Calu3 (cell line): ENCODE measurements around the gene RTN1. TPM values are rescaled to one million over a fixed set of nuclear protein-coding genes. Genes with fewer than 3 reads are reported as not detected.

Experiments used
- BruUV-seq: library from RNA; stranded (reverse); fragments of 400-500 nt; replicated peaks from 2 replicates; lab custom pipeline; 2021; lab: Mats Ljungman, UMichigan
- CTCF ChIA-PET: fragments of 300-600 bp; sonication (Branson Sonifier 250); formaldehyde crosslinking; loops from one replicate; lab custom pipeline; 2022; ENCODE audit warnings: antibody characterized with exemption; lab: Charles Lee
- DNase-seq: peaks from one replicate; pipeline ENCODE4 v3.0.0; 2022
- H3K27ac Mint-ChIP-seq: one replicate; pipeline ENCODE4 v1.8.0; 2022; ENCODE audit warnings: mixed read lengths; ENCODE audit not compliant: unreplicated experiment
- H3K27me3 Mint-ChIP-seq: one replicate; pipeline ENCODE4 v1.8.0; 2022; ENCODE audit warnings: mixed read lengths; ENCODE audit not compliant: unreplicated experiment
- H3K36me3 Mint-ChIP-seq: one replicate; pipeline ENCODE4 v1.8.0; 2022; ENCODE audit warnings: mild to moderate bottlenecking, moderate library complexity, mixed read lengths; ENCODE audit not compliant: insufficient read depth, unreplicated experiment
- H3K4me1 Mint-ChIP-seq: one replicate; pipeline ENCODE4 v1.8.0; 2022; ENCODE audit warnings: mild to moderate bottlenecking, low read depth, mixed read lengths; ENCODE audit not compliant: unreplicated experiment
- H3K4me3 Mint-ChIP-seq: one replicate; pipeline ENCODE4 v1.8.0; 2022; ENCODE audit warnings: mild to moderate bottlenecking, low read depth, moderate library complexity, mixed read lengths; ENCODE audit not compliant: unreplicated experiment
- H3K9me3 Mint-ChIP-seq: one replicate; pipeline ENCODE4 v1.8.0; 2022; ENCODE audit warnings: low read depth, mixed read lengths; ENCODE audit not compliant: unreplicated experiment
- intact Hi-C: fragments of 100-400 bp; cut with micrococcal nuclease; formaldehyde crosslinking; loops from one replicate; pipeline ENCODE4 v1.10.0; 2022; ENCODE audit not compliant: unreplicated experiment
- total RNA-seq: library from RNA; stranded (reverse); gene quantifications from 2 replicates; pipeline ENCODE4 v1.2.3, GENCODE V29; 2022
- TF ChIP-seq, protein P1 (sequence below): fragments of 200-600 bp; IDR thresholded peaks from one replicate; pipeline ENCODE4 v1.8.0; 2022; ENCODE audit warnings: antibody characterized with exemption; ENCODE audit not compliant: unreplicated experiment

RTN1 gene
- total RNA-seq, 1 experiment from 2014 or later, result not detected

GRCh38 chr14:59868021-59868420 is 2.6 kb downstream of the RTN1 start:
- CTCF ChIA-PET, result no interaction called here
- Mint-ChIP-seq H3K36me3 (no peaks in the 10 kb centered on the region), H3K27ac (no peak overlapping the region), H3K27me3 (peaks cover 38% of the 10 kb centered on the region), H3K4me1 (no peaks in the 10 kb centered on the region), H3K4me3 (no peak overlapping the region), H3K9me3 (no peaks in the 10 kb centered on the region)
- DNase-seq, result no peak
- TF ChIP-seq, protein P1, sequence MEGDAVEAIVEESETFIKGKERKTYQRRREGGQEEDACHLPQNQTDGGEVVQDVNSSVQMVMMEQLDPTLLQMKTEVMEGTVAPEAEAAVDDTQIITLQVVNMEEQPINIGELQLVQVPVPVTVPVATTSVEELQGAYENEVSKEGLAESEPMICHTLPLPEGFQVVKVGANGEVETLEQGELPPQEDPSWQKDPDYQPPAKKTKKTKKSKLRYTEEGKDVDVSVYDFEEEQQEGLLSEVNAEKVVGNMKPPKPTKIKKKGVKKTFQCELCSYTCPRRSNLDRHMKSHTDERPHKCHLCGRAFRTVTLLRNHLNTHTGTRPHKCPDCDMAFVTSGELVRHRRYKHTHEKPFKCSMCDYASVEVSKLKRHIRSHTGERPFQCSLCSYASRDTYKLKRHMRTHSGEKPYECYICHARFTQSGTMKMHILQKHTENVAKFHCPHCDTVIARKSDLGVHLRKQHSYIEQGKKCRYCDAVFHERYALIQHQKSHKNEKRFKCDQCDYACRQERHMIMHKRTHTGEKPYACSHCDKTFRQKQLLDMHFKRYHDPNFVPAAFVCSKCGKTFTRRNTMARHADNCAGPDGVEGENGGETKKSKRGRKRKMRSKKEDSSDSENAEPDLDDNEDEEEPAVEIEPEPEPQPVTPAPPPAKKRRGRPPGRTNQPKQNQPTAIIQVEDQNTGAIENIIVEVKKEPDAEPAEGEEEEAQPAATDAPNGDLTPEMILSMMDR, result no peak
- BruUV-seq, result no TSS peak
- intact Hi-C loops, result no loop called here

DNA sequence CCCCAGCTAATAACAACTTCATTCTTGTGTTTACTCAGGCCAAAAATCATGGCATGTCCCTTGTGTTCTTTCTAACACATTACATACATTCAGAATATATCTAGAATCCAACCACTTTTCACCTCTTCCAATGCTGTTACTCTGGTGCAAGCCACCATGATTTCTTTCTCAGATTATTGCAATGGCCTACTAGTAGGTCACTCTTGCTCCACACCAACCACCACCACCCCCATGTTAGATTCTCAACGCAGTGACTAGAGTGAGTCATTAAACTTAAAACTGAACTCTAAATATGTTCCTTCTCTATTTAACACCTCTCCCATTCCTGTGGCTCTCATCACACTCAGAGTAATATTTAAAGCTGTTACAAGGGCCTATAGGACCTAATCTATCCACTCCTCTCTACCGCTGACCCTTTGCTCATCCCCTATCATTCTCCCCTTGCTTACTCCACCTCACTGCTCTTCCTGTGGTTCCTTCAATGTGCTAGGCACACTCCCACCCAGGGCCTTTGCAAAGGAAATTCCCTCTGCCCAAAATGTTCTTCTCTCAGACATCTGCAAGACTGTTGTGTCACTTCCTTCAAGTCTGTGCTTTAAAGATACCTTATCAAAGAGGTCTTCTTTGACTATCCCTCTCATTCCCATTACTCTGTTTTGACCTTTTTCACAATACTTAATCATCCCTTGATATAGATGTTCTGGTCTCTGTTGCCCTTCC is 6.6 kb downstream of the RTN1 start:
- TF ChIP-seq, protein P1, result no peak
- no peak overlapping the region for H3K4me3 Mint-ChIP-seq
- no peak for DNase-seq
- BruUV-seq, result no TSS peak
- CTCF ChIA-PET, result no interaction called here
- intact Hi-C loops, result no loop called here
- peaks cover 7% of the 10 kb centered on the region for H3K27me3 Mint-ChIP-seq
- H3K27ac Mint-ChIP-seq, result no peak overlapping the region
- H3K36me3 Mint-ChIP-seq, result no peaks in the 10 kb centered on the region
- H3K4me1 Mint-ChIP-seq, result no peaks in the 10 kb centered on the region
- peaks cover 4% of the 10 kb centered on the region for H3K9me3 Mint-ChIP-seq

DNA sequence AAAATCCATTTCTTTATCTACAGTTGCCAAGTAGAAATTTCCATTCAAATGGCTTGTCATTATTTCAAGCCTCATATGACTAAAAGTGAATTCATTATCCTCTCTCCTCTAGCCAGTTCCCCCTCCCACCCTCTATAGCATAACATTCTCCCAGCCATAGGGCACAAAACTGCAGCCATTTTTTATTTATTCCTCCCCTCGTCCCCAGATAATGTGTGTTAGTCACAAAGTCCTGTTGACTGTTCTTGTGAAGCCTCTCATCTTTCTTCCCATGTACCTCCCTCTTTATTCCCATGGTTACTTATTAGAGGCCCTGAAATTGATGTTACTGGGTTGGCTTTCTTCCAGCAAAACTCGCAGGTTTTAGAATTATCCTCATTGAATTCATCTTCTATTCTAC is 13.2 kb downstream of the RTN1 start:
- Mint-ChIP-seq H3K4me1 (no peaks in the 10 kb centered on the region), H3K36me3 (no peaks in the 10 kb centered on the region), H3K9me3 (peaks cover 6% of the 10 kb centered on the region), H3K27me3 (peaks cover 21% of the 10 kb centered on the region), H3K27ac (no peak overlapping the region), H3K4me3 (no peak overlapping the region)
- DNase-seq, result no peak
- intact Hi-C loops, result no loop called here
- CTCF ChIA-PET, result no interaction called here
- BruUV-seq, result no TSS peak
- TF ChIP-seq, protein P1, result no peak

DNA sequence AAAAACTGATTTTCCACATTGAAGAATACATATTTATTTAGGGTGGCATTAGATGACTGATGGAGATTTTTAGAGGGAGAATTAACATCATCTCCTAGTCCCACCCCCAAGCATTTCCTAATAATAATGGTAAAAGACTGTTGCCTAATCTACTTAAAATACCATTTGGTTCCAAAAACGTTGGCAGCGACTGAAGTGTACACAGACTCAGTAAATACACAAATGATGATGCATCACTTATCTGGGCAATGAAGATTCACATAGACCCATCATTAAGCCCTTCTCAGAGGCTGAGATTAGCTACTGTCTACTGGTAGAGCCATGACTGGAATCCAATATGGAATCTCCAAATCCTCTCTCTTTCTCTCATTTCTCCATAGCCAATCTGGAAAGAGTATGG is 18.2 kb downstream of the RTN1 start:
- intact Hi-C loops, result no loop called here
- H3K4me3 Mint-ChIP-seq, result no peak overlapping the region
- no peaks in the 10 kb centered on the region for H3K4me1 Mint-ChIP-seq
- DNase-seq, result no peak
- TF ChIP-seq, protein P1, result no peak
- CTCF ChIA-PET, result no interaction called here
- H3K27me3 Mint-ChIP-seq, result peaks cover 14% of the 10 kb centered on the region
- no TSS peak for BruUV-seq
- no peak overlapping the region for H3K27ac Mint-ChIP-seq
- no peaks in the 10 kb centered on the region for H3K36me3 Mint-ChIP-seq
- peaks cover 2% of the 10 kb centered on the region for H3K9me3 Mint-ChIP-seq
